H1 (cell line): ENCODE measurements around the gene GAREM2. TPM values are rescaled to one million over a fixed set of nuclear protein-coding genes. Genes with fewer than 3 reads are reported as not detected.

Source experiments
- CTCF ChIA-PET: fragments of 300-600 bp; sonication (Branson Sonifier 250); formaldehyde crosslinking; loops from one replicate; lab custom pipeline; 2021; ENCODE audit not compliant: partially characterized antibody; lab: Charles Lee
- POLR2A ChIA-PET: fragments of 300-600 bp; sonication (Branson Sonifier 250); formaldehyde crosslinking; loops from one replicate; lab custom pipeline; 2021; ENCODE audit warnings: inconsistent platforms; ENCODE audit not compliant: partially characterized antibody; lab: Charles Lee
- DNase-seq, 2 experiments: peaks; one replicate each; pipeline versions ENCODE4 v3.0.0 to v3.0.0-alpha.2; 2010 to 2022; ENCODE audit warnings: low spot score in 2 of 2, low read depth in 1 of 2, mixed read lengths in 1 of 2
- FAIRE-seq: peaks from 2 replicates; lab custom pipeline; 2011; peaks lifted over from hg19 to GRCh38; lab: Jason Lieb, UNC
- H2AFZ ChIP-seq: 2 replicates; pipeline ENCODE4 v1.8.1; 2012; ENCODE audit warnings: low read length, inconsistent platforms
- H2AK5ac ChIP-seq: 2 replicates; pipeline ENCODE4 v1.6.1; 2013; ENCODE audit warnings: low read depth, low read length
- H2BK120ac ChIP-seq: replicated peaks from 2 replicates; pipeline ENCODE3; 2013; ENCODE audit warnings: low read depth, low read length, inconsistent platforms
- H2BK12ac ChIP-seq: 2 replicates; pipeline ENCODE4 v1.6.1; 2013; ENCODE audit warnings: low read depth, low read length
- H2BK15ac ChIP-seq: 2 replicates; pipeline ENCODE4 v1.6.1; 2013; ENCODE audit warnings: low read length
- H2BK20ac ChIP-seq: 2 replicates; pipeline ENCODE4 v1.6.1; 2013; ENCODE audit warnings: low read length
- H2BK5ac ChIP-seq: 2 replicates; pipeline ENCODE4 v1.6.1; 2013; ENCODE audit warnings: low read depth, low read length
- H3K14ac ChIP-seq: 2 replicates; pipeline ENCODE4 v1.6.1; 2013; ENCODE audit warnings: inconsistent platforms; ENCODE audit not compliant: insufficient read length
- H3K18ac ChIP-seq: 2 replicates; pipeline ENCODE4 v1.6.1; 2013; ENCODE audit warnings: low read length; ENCODE audit errors: extremely low read depth
- H3K23ac ChIP-seq: 2 replicates; pipeline ENCODE4 v1.6.1; 2013; ENCODE audit warnings: inconsistent platforms; ENCODE audit not compliant: insufficient read length
- H3K23me2 ChIP-seq: 2 replicates; pipeline ENCODE4 v1.6.1; 2013; ENCODE audit warnings: low read depth, low read length
- H3K27ac ChIP-seq: 2 replicates; pipeline ENCODE4 v1.6.1; 2011; ENCODE audit warnings: low read depth, low read length, inconsistent platforms
- H3K27me3 ChIP-seq, 4 experiments: replicated peaks in 1 of 4; 1 replicate in 1 of 4; 2 replicates in 3 of 4; pipeline versions ENCODE4 v1.6.1 to v1.8.1; 2011 to 2013; ENCODE audit warnings: low read length in 3 of 4, mild to moderate bottlenecking in 3 of 4, inconsistent platforms in 2 of 4, mixed read lengths in 2 of 4, moderate library complexity in 1 of 4; ENCODE audit not compliant: control insufficient read depth in 3 of 4, insufficient read depth in 3 of 4; ENCODE audit errors: extremely low read depth in 1 of 4
- H3K36me3 ChIP-seq, 4 experiments: 2 replicates each; pipeline versions ENCODE4 v1.6.1 to v1.8.1; 2011 to 2013; ENCODE audit warnings: mild to moderate bottlenecking in 4 of 4, low read length in 3 of 4, moderate library complexity in 2 of 4, control low read depth in 1 of 4, inconsistent platforms in 1 of 4; ENCODE audit not compliant: insufficient read depth in 4 of 4, control insufficient read depth in 2 of 4
- H3K4ac ChIP-seq: replicated peaks from 2 replicates; pipeline ENCODE3; 2013; ENCODE audit warnings: low read length, low read depth, mixed read lengths, inconsistent platforms; ENCODE audit not compliant: insufficient read length
- H3K4me1 ChIP-seq, 4 experiments: replicated peaks in 1 of 4; 1 replicate in 1 of 4; 2 replicates in 3 of 4; pipeline versions ENCODE4 v1.6.1 to v1.8.1; 2011 to 2013; ENCODE audit warnings: low read length in 3 of 4, inconsistent platforms in 2 of 4, mixed read lengths in 1 of 4; ENCODE audit not compliant: insufficient read depth in 4 of 4, control insufficient read depth in 3 of 4
- H3K4me2 ChIP-seq, 2 experiments: 2 replicates each; pipeline versions ENCODE4 v1.6.1 to v1.8.1; 2011 to 2013; ENCODE audit warnings: low read depth in 2 of 2, low read length in 2 of 2, control low read depth in 1 of 2, inconsistent platforms in 1 of 2, mild to moderate bottlenecking in 1 of 2; ENCODE audit not compliant: insufficient read depth in 1 of 2
- H3K4me3 ChIP-seq, 4 experiments: fragments of 200-600, 300-600 bp in 1 of 4; sonication (generic), shearing (Covaris generic), sonication (Bioruptor Twin) in 1 of 4; 2 replicates each; pipeline versions ENCODE4 v1.5.1 to v1.8.1; 2011 to 2016; ENCODE audit warnings: low read length in 4 of 4, low read depth in 3 of 4, control low read depth in 2 of 4, inconsistent platforms in 2 of 4, mild to moderate bottlenecking in 2 of 4, mixed read lengths in 1 of 4, moderate library complexity in 1 of 4; ENCODE audit not compliant: insufficient read depth in 2 of 4; ENCODE audit errors: extremely low read depth in 1 of 4
- H3K56ac ChIP-seq: replicated peaks from 2 replicates; pipeline ENCODE3; 2013; ENCODE audit warnings: low read depth, mild to moderate bottlenecking, mixed read lengths, low read length, inconsistent platforms; ENCODE audit not compliant: insufficient read length
- H3K79me1 ChIP-seq: 2 replicates; pipeline ENCODE4 v1.6.1; 2013; ENCODE audit warnings: low read depth, low read length, control low read depth
- H3K79me2 ChIP-seq, 2 experiments: 2 replicates each; pipeline versions ENCODE4 v1.6.1 to v1.8.1; 2012 to 2013; ENCODE audit warnings: low read length in 2 of 2, mild to moderate bottlenecking in 2 of 2, inconsistent platforms in 1 of 2; ENCODE audit not compliant: insufficient read depth in 2 of 2, control insufficient read depth in 1 of 2
- H3K9ac ChIP-seq, 4 experiments: replicated peaks in 1 of 4; 1 replicate in 1 of 4; 2 replicates in 3 of 4; pipeline versions ENCODE4 v1.6.1 to v1.8.1; 2011 to 2013; ENCODE audit warnings: low read depth in 3 of 4, low read length in 3 of 4, control low read depth in 2 of 4, mild to moderate bottlenecking in 2 of 4, moderate library complexity in 2 of 4, inconsistent platforms in 1 of 4; ENCODE audit errors: extremely low read depth in 1 of 4
- H3K9me3 ChIP-seq, 2 experiments: 2 replicates each; pipeline versions ENCODE4 v1.6.1 to v1.8.1; 2012 to 2013; ENCODE audit warnings: mild to moderate bottlenecking in 2 of 2, moderate library complexity in 2 of 2, control low read depth in 1 of 2, inconsistent platforms in 1 of 2, low read depth in 1 of 2, low read length in 1 of 2, mixed read lengths in 1 of 2; ENCODE audit not compliant: insufficient read depth in 2 of 2
- H4K20me1 ChIP-seq, 2 experiments: replicated peaks in 1 of 2; 2 replicates each; pipeline versions ENCODE3 to v1.8.1; 2011 to 2013; ENCODE audit warnings: inconsistent platforms in 2 of 2, low read length in 2 of 2, mild to moderate bottlenecking in 1 of 2; ENCODE audit not compliant: insufficient read depth in 2 of 2, control insufficient read depth in 1 of 2
- H4K5ac ChIP-seq: 2 replicates; pipeline ENCODE4 v1.6.1; 2013; ENCODE audit warnings: low read length, low read depth, mixed read lengths, inconsistent platforms; ENCODE audit not compliant: insufficient read length
- H4K8ac ChIP-seq: 2 replicates; pipeline ENCODE4 v1.8.0; 2013; ENCODE audit warnings: mild to moderate bottlenecking, moderate library complexity, low read length, inconsistent platforms; ENCODE audit not compliant: insufficient read depth; ENCODE audit errors: extremely low read depth
- H4K91ac ChIP-seq: replicated peaks from 2 replicates; pipeline ENCODE3; 2013; ENCODE audit warnings: low read length, mixed read lengths, inconsistent platforms; ENCODE audit not compliant: insufficient read length
- CBX5 ChIP-seq: fragments of 300-800, 300-1000 bp; sonication (generic); IDR thresholded peaks from 2 replicates; pipeline ENCODE4 v1.7.1; 2016; ENCODE audit warnings: antibody characterized with exemption, low read length, low read depth
- CTBP2 ChIP-seq: IDR thresholded peaks from 2 replicates; pipeline ENCODE4 v1.7.0; 2011; ENCODE audit warnings: borderline replicate concordance, mild to moderate bottlenecking, moderate library complexity, mixed read lengths, low read length; ENCODE audit not compliant: insufficient read depth, insufficient read length
- FOSL1 ChIP-seq: IDR thresholded peaks from 2 replicates; pipeline ENCODE4 v1.6.1; 2011; ENCODE audit warnings: mild to moderate bottlenecking, low read depth, low read length, moderate library complexity; ENCODE audit not compliant: insufficient read depth
- POLR2AphosphoS5 ChIP-seq: IDR thresholded peaks from 2 replicates; pipeline ENCODE4 v1.6.1; 2011; ENCODE audit warnings: low read depth, low read length
- WGBS, 2 experiments: shearing (Covaris generic) in 1 of 2; methylation state at CpG; one replicate each; pipeline versions ENCODE4 v1.1.6 to v1.1.7; 2013 to 2015; ENCODE audit warnings: low lambda C conversion rate in 2 of 2, mixed read lengths in 2 of 2, inconsistent platforms in 1 of 2, low coverage in 1 of 2, missing lambda C conversion rate in 1 of 2; ENCODE audit not compliant: insufficient replicate concordance in 2 of 2, insufficient coverage in 1 of 2, insufficient read length in 1 of 2; ENCODE audit errors: extremely low coverage in 1 of 2, missing lambda C conversion rate in 1 of 2; 5-methylcytosine and 5-hydroxymethylcytosine counted together
- polyA plus RNA-seq, 7 experiments: library from polyadenylated mRNA; depleted of rRNA in 3 of 7; stranded (reverse) in 5 of 7; unstranded in 2 of 7; fragments of >200 nt in 5 of 7; fragments of 200-250 nt in 2 of 7; gene quantifications; 1 replicate in 5 of 7; 2 replicates in 1 of 7; 4 replicates in 1 of 7; pipeline versions ENCODE4 v1.2.1 to v1.2.3, GENCODE V29; 2011 to 2013; ENCODE audit warnings: missing spikeins in 2 of 7, mixed read lengths in 2 of 7
- total RNA-seq: library from RNA; stranded (reverse); fragmentation: NEBNext Ultra II Directional; extraction: Animal tissue kit (Norgen Biotek cat#: 25700); gene quantifications from 2 replicates; pipeline ENCODE4 v1.2.1, GENCODE V29; 2021

Gene GAREM2
- total and polyA plus RNA-seq, 2 of the 8 experiments (the other 6 are each of a cell fraction or from before 2014, with no cell fraction given) = 19.9 TPM

DNA sequence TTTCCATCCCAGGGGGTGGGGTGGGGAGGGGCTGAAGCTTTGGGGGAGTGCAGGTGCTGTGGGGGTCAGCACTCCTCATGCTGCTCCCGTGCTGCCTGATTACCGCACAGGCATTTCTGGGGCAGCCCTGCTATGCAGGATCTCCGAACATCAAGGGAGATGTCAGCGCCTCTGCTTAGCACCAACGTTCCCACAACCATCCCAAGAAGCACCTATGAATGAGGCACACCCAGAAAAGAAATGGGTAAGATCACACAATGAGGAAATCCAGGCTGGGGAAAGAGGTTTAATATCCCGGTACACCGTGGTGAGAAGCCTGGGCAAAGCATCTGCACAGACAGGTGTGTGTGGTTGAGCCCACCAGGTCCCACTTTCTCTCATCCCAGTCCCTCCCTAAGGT is 17.5 kb downstream of the GAREM2 start:
- H4K5ac ChIP-seq = no peak overlapping the region
- no peaks in the 10 kb centered on the region for H3K79me2 ChIP-seq
- H3K79me1 ChIP-seq = no peaks in the 10 kb centered on the region; the same call in 1 of the 2 replicates
- H3K9ac ChIP-seq = no peak overlapping the region
- CTCF ChIA-PET = interaction anchor here (0.5 to 2.6 kb wide), 4 partner anchors 9 to 141 kb away, joined by 3 to 13 read pairs (median 4); no protein-coding TSS in a partner anchor
- H3K4me2 ChIP-seq = no peak overlapping the region
- no peak overlapping the region for H3K4me3 ChIP-seq
- no peak overlapping the region for H2AK5ac ChIP-seq
- no peaks in the 10 kb centered on the region for H3K9me3 ChIP-seq
- H2BK120ac ChIP-seq = no peak overlapping the region
- H3K27ac ChIP-seq = no peak overlapping the region
- no peak overlapping the region for H3K23ac ChIP-seq
- peaks cover 5 to 51% (median 32%) of the 10 kb centered on the region in 4 experiments; a peak in 6 of 8 replicates for H3K36me3 ChIP-seq
- H2BK20ac ChIP-seq = no peak overlapping the region
- no peak overlapping the region for H3K56ac ChIP-seq
- no peak overlapping the region for H2BK15ac ChIP-seq
- no peak for FAIRE-seq
- no peak overlapping the region for H3K4ac ChIP-seq
- no peak overlapping the region for H2BK5ac ChIP-seq
- H3K23me2 ChIP-seq = no peaks in the 10 kb centered on the region
- peaks cover 2 to 4% of the 10 kb centered on the region in 2 experiments for H4K20me1 ChIP-seq
- H3K27me3 ChIP-seq = peaks cover 0 to 3% (median 1%) of the 10 kb centered on the region in 4 experiments; a peak in 2 of 7 replicates
- peak in 1 of 2 experiments; percentile 40 for DNase-seq
- TF ChIP-seq FOSL1 (no peak), CBX5 (no peak), POLR2AphosphoS5 (peak; percentile 9; the same call in 1 of the 2 replicates), CTBP2 (no peak)
- H2BK12ac ChIP-seq = no peak overlapping the region
- H3K14ac ChIP-seq = no peak overlapping the region
- no peaks in the 10 kb centered on the region; a peak in 1 of 7 replicates for H3K4me1 ChIP-seq
- no peak overlapping the region for H3K18ac ChIP-seq
- no peak overlapping the region for H4K8ac ChIP-seq
- no peak overlapping the region for H2AFZ ChIP-seq
- POLR2A ChIA-PET = interaction anchor here (0.7 to 7.0 kb wide), 2 partner anchors 16 to 53 kb away, joined by 3 to 65 read pairs; partner anchors contain the start of gene GAREM2
- no peak overlapping the region for H4K91ac ChIP-seq
- 92% methylated on average over 5 of the region's 7 CpGs; no CpG with 5 or more reads in 1 of the 2 experiments for WGBS, 2 experiments
